Neuronal stem cell (in vitro differentiated cells): Measurements from ENCODE around the gene DNAAF8.
A peak's percentile ranks its signal among the peaks of the same experiment; 100 is the strongest.

Source experiments
- DNase-seq: peaks from one replicate; pipeline ENCODE4 v3.0.0-alpha.2; 2013; ENCODE audit warnings: low spot score
- H2AFZ ChIP-seq: one replicate; pipeline ENCODE4 v1.6.1; 2013; ENCODE audit warnings: mild to moderate bottlenecking, low read length, inconsistent platforms
- H2AK5ac ChIP-seq: 2 replicates; pipeline ENCODE4 v1.6.1; 2013; ENCODE audit warnings: low read depth, mild to moderate bottlenecking, inconsistent platforms, low read length, moderate library complexity, mixed read lengths
- H2BK120ac ChIP-seq: 2 replicates; pipeline ENCODE4 v1.6.1; 2013; ENCODE audit warnings: low read depth, mild to moderate bottlenecking, inconsistent platforms, low read length, moderate library complexity, mixed read lengths
- H2BK12ac ChIP-seq: one replicate; pipeline ENCODE4 v1.6.1; 2013; ENCODE audit warnings: low read length, inconsistent platforms
- H2BK15ac ChIP-seq: 2 replicates; pipeline ENCODE4 v1.6.1; 2013; ENCODE audit warnings: mild to moderate bottlenecking, low read length, inconsistent platforms, mixed read lengths
- H2BK5ac ChIP-seq: one replicate; pipeline ENCODE4 v1.6.1; 2013; ENCODE audit warnings: inconsistent platforms, mild to moderate bottlenecking, low read length, moderate library complexity
- H3K14ac ChIP-seq: one replicate; pipeline ENCODE4 v1.6.1; 2013; ENCODE audit warnings: low read length, inconsistent platforms
- H3K18ac ChIP-seq: 2 replicates; pipeline ENCODE4 v1.6.1; 2013; ENCODE audit warnings: low read length, inconsistent platforms
- H3K23ac ChIP-seq: 2 replicates; pipeline ENCODE4 v1.6.1; 2013; ENCODE audit warnings: low read depth, mild to moderate bottlenecking, mixed read lengths, low read length, inconsistent platforms; ENCODE audit not compliant: poor library complexity
- H3K27ac ChIP-seq: replicated peaks from 3 replicates; pipeline ENCODE4 v1.5.1; 2013; ENCODE audit warnings: low read length, inconsistent platforms
- H3K27me3 ChIP-seq, 3 experiments: 2 replicates each; pipeline ENCODE4 v1.6.1; 2013; ENCODE audit warnings: low read length in 3 of 3, mild to moderate bottlenecking in 2 of 3, inconsistent platforms in 1 of 3, low read depth in 1 of 3, mixed read lengths in 1 of 3, moderate library complexity in 1 of 3; ENCODE audit not compliant: control insufficient read depth in 3 of 3, insufficient read depth in 3 of 3
- H3K36me3 ChIP-seq, 2 donors: replicated peaks in 1 of 2; 2 replicates each; pipeline ENCODE4 v1.6.1; 2013; ENCODE audit warnings: low read length in 2 of 2; ENCODE audit not compliant: control insufficient read depth in 2 of 2, insufficient read depth in 2 of 2
- H3K4ac ChIP-seq: 2 replicates; pipeline ENCODE4 v1.6.1; 2013; ENCODE audit warnings: inconsistent platforms, mild to moderate bottlenecking, low read length, moderate library complexity
- H3K4me1 ChIP-seq, 2 donors: 1 replicate in 1 of 2; 2 replicates in 1 of 2; pipeline ENCODE4 v1.6.1; 2013; ENCODE audit warnings: low read length in 2 of 2, low read depth in 1 of 2; ENCODE audit not compliant: control insufficient read depth in 2 of 2, insufficient read depth in 1 of 2
- H3K4me2 ChIP-seq: one replicate; pipeline ENCODE4 v1.6.1; 2013; ENCODE audit warnings: mild to moderate bottlenecking, low read length, inconsistent platforms; ENCODE audit not compliant: insufficient read depth, poor library complexity, severe bottlenecking
- H3K4me3 ChIP-seq, 2 donors: 2 replicates each; pipeline ENCODE4 v1.5.1; 2013; ENCODE audit warnings: low read length in 2 of 2, mild to moderate bottlenecking in 2 of 2, inconsistent platforms in 1 of 2, moderate library complexity in 1 of 2
- H3K79me1 ChIP-seq: one replicate; pipeline ENCODE4 v1.6.1; 2013; ENCODE audit warnings: low read depth, mild to moderate bottlenecking, inconsistent platforms, low read length, moderate library complexity
- H3K9ac ChIP-seq: one replicate; pipeline ENCODE4 v1.6.1; 2013; ENCODE audit warnings: mild to moderate bottlenecking, low read depth, low read length, inconsistent platforms; ENCODE audit not compliant: poor library complexity
- H3K9me3 ChIP-seq, 2 donors: replicated peaks in 1 of 2; 2 replicates each; pipeline versions ENCODE3 to v1.6.1; 2013; ENCODE audit warnings: low read length in 2 of 2, mild to moderate bottlenecking in 2 of 2, inconsistent platforms in 1 of 2, low read depth in 1 of 2, mixed read lengths in 1 of 2, moderate library complexity in 1 of 2; ENCODE audit not compliant: control insufficient read depth in 2 of 2, insufficient read depth in 1 of 2
- H4K8ac ChIP-seq: one replicate; pipeline ENCODE4 v1.6.1; 2013; ENCODE audit warnings: low read depth, mild to moderate bottlenecking, inconsistent platforms, low read length, moderate library complexity
- H4K91ac ChIP-seq: one replicate; pipeline ENCODE4 v1.6.1; 2013; ENCODE audit warnings: low read length, low read depth, mild to moderate bottlenecking, inconsistent platforms; ENCODE audit not compliant: poor library complexity
- WGBS, 2 donors: extraction: QIAGEN DNeasy Blood & Tissue Kit; methylation state at CpG; one replicate each; pipeline ENCODE4 v1.1.7; 2013; ENCODE audit warnings: missing lambda C conversion rate in 2 of 2, mixed read lengths in 1 of 2; ENCODE audit not compliant: insufficient read length in 2 of 2, insufficient replicate concordance in 1 of 2; ENCODE audit errors: extremely low coverage in 2 of 2; 5-methylcytosine and 5-hydroxymethylcytosine counted together

Gene DNAAF8

DNA sequence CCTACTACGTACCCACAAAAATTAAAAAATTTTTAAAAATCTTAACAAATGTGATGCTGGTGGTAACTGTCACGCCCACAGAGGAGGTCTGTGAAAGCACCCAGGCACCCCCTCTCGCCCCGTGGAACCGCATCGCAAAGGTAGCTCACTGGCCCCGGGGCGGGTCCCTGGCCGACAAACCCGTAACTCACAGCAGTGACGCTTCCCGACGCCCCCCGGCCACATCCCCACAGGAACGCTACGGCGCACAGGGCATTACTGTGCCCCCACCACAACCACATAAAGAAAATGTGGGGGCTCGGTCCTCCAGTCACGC, 632 bp upstream of the DNAAF8 start:
- Histone ChIP-seq H3K4me1 (peaks cover 0 to 3% of the 10 kb centered on the region in 2 donors), H3K27me3 (no peaks in the 10 kb centered on the region), H3K27ac (peak overlapping the region; percentile 86), H2BK12ac (no peak overlapping the region), H2BK15ac (no peak overlapping the region), H3K4me3 (peak overlapping the region; percentile 94 to 99), H2AK5ac (no peak overlapping the region), H3K23ac (peak overlapping the region; percentile 66), H4K91ac (no peak overlapping the region), H2BK5ac (no peak overlapping the region), H3K4ac (no peak overlapping the region), H3K9me3 (no peaks in the 10 kb centered on the region), H3K79me1 (peaks cover 4% of the 10 kb centered on the region), H3K9ac (peak overlapping the region; percentile 92), H2BK120ac (no peak overlapping the region), H3K4me2 (peak overlapping the region; percentile 99), H3K18ac (peak overlapping the region; percentile 92), H2AFZ (peak overlapping the region; percentile 95), H4K8ac (no peak overlapping the region), H3K14ac (peak overlapping the region; percentile 0), H3K36me3 (peaks cover 7 to 29% of the 10 kb centered on the region in 2 donors)
- no peak for DNase-seq
- WGBS, 2 donors: no CpG with 5 or more reads among the region's 19 CpGs

DNA sequence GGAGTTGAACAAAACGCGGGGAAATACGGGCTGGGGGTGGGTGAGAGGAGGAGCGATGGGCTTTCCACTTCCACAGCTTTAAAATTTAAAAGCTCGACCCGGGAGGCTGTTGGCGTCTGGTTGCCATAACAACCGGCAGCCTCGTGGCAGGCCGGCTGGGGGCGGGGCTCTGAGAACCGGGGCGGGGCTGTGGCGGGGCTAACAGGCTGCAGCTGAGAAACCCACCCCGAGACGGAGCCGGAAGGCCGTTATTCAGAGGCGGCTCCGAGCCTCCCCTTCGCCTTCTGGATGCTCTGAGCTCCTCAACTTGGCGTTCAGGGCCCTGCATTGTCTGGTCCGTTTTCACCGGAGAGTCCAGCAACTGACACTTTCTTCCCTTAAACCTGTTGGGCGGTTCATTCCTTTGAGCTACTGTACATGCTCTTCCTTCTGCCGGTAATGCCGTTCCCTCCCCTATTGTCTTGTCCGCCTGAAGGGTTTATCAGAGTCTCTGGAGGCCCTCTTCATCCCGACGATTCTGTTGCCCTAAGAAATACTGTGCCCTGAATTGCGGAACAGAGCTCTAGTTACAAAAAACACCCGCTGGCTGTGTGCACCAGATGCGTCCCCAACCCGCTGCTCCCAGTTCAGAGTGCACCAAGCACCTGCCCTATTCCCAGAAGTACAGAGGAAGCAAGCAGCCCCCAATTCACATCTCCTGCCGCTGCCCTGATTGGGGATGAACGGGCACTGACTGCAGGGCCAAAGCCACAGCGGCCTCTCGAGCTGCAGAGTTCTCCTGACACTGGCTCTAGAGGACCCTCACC, 596 bp downstream of the DNAAF8 start:
- no CpG with 5 or more reads among the region's 38 CpGs for WGBS, 2 donors
- no peak overlapping the region for H4K8ac ChIP-seq
- H2BK12ac ChIP-seq: no peak overlapping the region
- peak overlapping the region; percentile 36 for H3K23ac ChIP-seq
- H3K79me1 ChIP-seq: peaks cover 4% of the 10 kb centered on the region
- no peak overlapping the region for H3K4ac ChIP-seq
- H3K14ac ChIP-seq: no peak overlapping the region
- H2AK5ac ChIP-seq: no peak overlapping the region
- peak overlapping the region; percentile 50 for H3K18ac ChIP-seq
- no peak overlapping the region for H4K91ac ChIP-seq
- H3K27me3 ChIP-seq: no peaks in the 10 kb centered on the region
- peak overlapping the region; percentile 94 to 99 for H3K4me3 ChIP-seq
- H3K4me2 ChIP-seq: peak overlapping the region; percentile 99
- H3K9me3 ChIP-seq: no peaks in the 10 kb centered on the region
- no peak overlapping the region for H2BK120ac ChIP-seq
- H3K36me3 ChIP-seq: peaks cover 4 to 18% of the 10 kb centered on the region in 2 donors
- H3K27ac ChIP-seq: peak overlapping the region; percentile 63
- peak overlapping the region; percentile 82 for H3K9ac ChIP-seq
- peak; percentile 85 for DNase-seq
- no peak overlapping the region for H2BK5ac ChIP-seq
- peak overlapping the region; percentile 95 for H2AFZ ChIP-seq
- no peak overlapping the region for H2BK15ac ChIP-seq
- H3K4me1 ChIP-seq: peaks cover 0 to 3% of the 10 kb centered on the region in 2 donors

- H3K23ac ChIP-seq: no peak overlapping the region
- H3K4me1 ChIP-seq: peaks cover 0 to 3% of the 10 kb centered on the region in 2 donors
- no peak overlapping the region for H3K4me2 ChIP-seq
- DNase-seq: no peak
- no peak overlapping the region for H3K18ac ChIP-seq
- H2BK15ac ChIP-seq: no peak overlapping the region
- no peak overlapping the region for H3K4ac ChIP-seq
- WGBS, 2 donors: no CpG with 5 or more reads among the region's 4 CpGs
- H3K9ac ChIP-seq: peak overlapping the region; percentile 2
- no peak overlapping the region for H3K14ac ChIP-seq
- H2BK12ac ChIP-seq: no peak overlapping the region
- H2BK120ac ChIP-seq: no peak overlapping the region
- no peak overlapping the region for H2AK5ac ChIP-seq
- no peak overlapping the region for H3K4me3 ChIP-seq
- peaks cover 4% of the 10 kb centered on the region for H3K79me1 ChIP-seq
- peak overlapping the region; percentile 13 for H2AFZ ChIP-seq
- H4K8ac ChIP-seq: no peak overlapping the region
- no peak overlapping the region for H2BK5ac ChIP-seq
- H3K9me3 ChIP-seq: no peaks in the 10 kb centered on the region
- no peak overlapping the region for H3K27ac ChIP-seq
- H4K91ac ChIP-seq: no peak overlapping the region
- H3K36me3 ChIP-seq: peaks cover 4 to 5% of the 10 kb centered on the region in 2 donors
- H3K27me3 ChIP-seq: no peaks in the 10 kb centered on the region
Measured at GRCh38 chr16:4736546-4736945, 2.2 kb downstream of the DNAAF8 start.

- Histone ChIP-seq H3K4me3 (peak overlapping the region in 1 of 2 donors; percentile 36), H3K9ac (no peak overlapping the region), H3K27ac (no peak overlapping the region), H3K23ac (no peak overlapping the region), H4K8ac (peak overlapping the region; percentile 23), H2BK120ac (no peak overlapping the region), H2BK12ac (no peak overlapping the region), H3K18ac (no peak overlapping the region), H3K14ac (no peak overlapping the region), H2BK15ac (peak overlapping the region; percentile 55), H3K27me3 (no peaks in the 10 kb centered on the region), H3K4me1 (peaks cover 0 to 3% of the 10 kb centered on the region in 2 donors), H2AK5ac (peak overlapping the region; percentile 83), H2AFZ (no peak overlapping the region), H3K4me2 (no peak overlapping the region), H4K91ac (no peak overlapping the region), H3K9me3 (no peaks in the 10 kb centered on the region), H3K79me1 (no peaks in the 10 kb centered on the region), H3K4ac (no peak overlapping the region), H2BK5ac (no peak overlapping the region), H3K36me3 (no peaks in the 10 kb centered on the region)
- WGBS, 2 donors: no CpG with 5 or more reads among the region's 15 CpGs
- no peak for DNase-seq
Measured at GRCh38 chr16:4737545-4737944, 3.2 kb downstream of the DNAAF8 start.
